Glomerular endothelial cell (primary cell): Measurements from ENCODE around the gene CLOCK. TPM values are rescaled to one million over a fixed set of nuclear protein-coding genes. Genes with fewer than 3 reads are reported as not detected.
A peak's percentile ranks its signal among the peaks of the same experiment; 100 is the strongest.

Source experiments
- DNase-seq: peaks from one replicate; pipeline ENCODE4 v3.0.0-alpha.2; 2011; ENCODE audit warnings: low read depth, low spot score; ENCODE audit errors: extremely low read depth
- total RNA-seq: library from RNA; depleted of rRNA; stranded (reverse); fragments of >200 nt; gene quantifications from 2 replicates; pipeline ENCODE4 v1.2.3, GENCODE V29; 2015

Gene CLOCK
- total RNA-seq, 1 donor from 2014 or later = 23.8 TPM

DNA sequence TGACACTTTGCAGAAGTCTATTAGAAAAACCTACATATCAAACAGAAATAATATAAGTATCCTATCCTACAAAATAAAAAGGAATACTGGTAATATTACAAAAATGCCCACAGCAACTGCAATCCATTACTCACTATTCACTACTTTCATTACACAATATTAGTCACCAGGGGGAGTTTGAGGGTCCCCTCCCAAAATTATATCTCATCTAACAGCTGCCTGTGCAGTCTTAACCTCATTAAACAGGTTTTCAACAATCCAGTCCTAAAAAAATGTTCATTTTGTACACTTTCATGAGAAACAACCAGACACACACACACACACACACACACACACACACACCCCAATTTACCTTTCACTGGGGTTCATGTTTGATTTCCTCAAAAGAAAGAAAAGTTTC is 2.9 kb downstream of the CLOCK start:
- DNase-seq = no peak

GRCh38 chr4:55540271-55540670 is 6.4 kb downstream of the CLOCK start:
- DNase-seq = no peak

GRCh38 chr4:55539658-55540057 is 7.1 kb downstream of the CLOCK start:
- no peak for DNase-seq

GRCh38 chr4:55538531-55538930 is 8.2 kb downstream of the CLOCK start:
- no peak for DNase-seq

DNA sequence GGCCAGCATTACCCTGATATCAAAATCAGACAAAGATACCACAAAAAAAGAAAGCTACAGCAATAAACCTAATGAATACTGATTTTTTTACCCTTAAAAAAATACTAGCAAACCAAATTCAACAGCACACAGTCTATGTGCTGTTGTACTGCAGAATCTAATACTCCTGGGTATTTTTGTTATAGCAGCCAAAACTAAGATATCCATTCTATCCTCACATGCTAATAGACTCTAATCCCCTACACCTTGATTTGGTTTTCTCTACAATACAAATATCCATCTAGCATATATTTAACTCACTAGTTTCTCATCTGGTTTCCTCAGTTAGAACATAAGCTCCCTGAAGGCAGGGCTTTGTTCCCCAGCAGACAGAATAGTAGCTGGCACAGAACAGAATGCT is 12.4 kb downstream of the CLOCK start:
- no peak for DNase-seq

- no peak for DNase-seq
Observed at GRCh38 chr4:55530691-55531090, 16.0 kb downstream of the CLOCK start.

DNA sequence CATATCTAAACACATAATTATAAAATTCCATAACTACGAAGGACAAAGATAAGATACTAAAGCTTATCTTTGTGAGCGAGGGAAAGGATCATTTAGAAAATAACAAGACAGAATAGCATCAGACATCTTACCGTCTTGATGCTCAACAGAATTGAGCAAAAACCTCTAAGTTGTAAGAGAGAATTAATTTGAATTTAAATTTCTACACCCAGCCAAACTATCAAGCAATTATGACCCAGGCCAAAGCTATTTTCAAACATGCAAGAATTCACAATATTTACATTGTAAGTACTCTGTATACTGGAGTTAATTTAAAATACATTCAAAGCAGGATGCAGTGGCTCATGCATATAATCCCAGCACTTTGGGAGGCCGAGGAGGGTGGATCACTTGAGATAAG is 16.5 kb downstream of the CLOCK start:
- no peak for DNase-seq

DNA sequence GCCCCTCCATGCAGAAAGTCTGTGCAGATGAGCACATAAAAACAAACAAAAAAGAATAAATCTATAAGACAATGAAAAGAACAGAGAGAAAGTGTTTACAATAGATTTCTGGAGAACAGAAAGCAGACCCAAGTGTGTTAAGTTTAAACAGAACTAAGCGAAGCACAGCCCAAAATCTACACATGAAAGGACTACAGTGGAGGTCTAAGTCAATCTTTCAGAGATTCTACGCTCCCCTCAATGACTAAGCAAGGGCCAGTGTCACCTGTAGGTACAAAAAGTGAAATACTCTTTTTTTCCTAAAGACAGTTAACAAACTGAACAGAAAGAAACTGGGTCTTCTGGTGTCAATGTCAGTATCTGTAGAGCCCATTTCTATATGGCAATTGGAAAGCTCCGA is 18.2 kb downstream of the CLOCK start:
- no peak for DNase-seq

DNA sequence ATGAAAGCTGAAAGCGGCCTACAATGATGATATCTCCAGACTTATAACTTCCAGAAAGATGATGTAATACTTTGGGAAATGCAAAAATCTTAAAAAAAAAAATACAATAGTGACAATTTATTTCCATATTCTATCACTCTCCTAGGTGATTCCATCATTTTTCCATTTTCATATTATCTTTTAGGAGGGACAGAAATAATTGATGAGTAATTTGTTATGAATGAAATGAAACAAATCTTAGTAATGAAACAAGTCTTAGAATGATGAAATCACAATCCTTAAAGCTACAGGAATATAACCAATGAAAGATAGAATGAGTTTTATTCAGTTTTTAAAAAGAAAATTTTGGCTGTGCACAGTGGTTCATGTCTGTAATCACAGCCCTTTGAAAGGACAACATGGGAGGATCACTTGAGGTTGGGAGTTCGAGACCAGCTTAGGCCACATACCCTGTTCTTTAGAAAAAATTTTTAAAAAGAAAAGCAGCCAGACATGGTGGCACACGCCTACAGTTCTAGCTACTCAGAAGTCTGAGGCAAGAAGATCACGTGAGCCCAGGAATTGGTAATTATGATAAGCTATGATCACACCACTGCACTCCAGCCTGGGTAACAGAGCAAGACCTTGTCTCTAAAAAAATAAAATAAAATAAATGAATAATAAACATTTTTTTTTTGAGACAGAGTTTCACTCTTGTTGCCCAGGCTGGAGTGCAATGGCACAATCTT is 21.7 kb downstream of the CLOCK start:
- DNase-seq = no peak

DNA sequence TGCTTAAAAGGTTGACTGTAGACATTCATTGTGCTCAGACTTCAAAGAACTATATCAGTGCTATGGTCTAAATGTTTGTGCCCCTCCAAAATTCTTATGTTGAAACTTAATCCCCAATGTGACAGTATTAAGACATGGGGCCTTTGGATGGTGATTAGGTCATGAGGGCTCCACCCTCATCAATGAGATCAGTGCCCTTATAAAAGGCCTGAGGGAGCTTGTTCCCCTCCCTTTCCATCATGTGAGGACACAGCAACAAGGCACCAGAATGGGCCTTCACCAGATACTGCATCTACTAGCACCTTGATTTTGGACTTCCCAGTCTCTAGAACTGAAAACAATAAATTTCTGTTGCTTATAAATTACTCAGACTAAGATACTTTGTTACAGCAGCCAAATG is 28.3 kb downstream of the CLOCK start:
- no peak for DNase-seq

DNA sequence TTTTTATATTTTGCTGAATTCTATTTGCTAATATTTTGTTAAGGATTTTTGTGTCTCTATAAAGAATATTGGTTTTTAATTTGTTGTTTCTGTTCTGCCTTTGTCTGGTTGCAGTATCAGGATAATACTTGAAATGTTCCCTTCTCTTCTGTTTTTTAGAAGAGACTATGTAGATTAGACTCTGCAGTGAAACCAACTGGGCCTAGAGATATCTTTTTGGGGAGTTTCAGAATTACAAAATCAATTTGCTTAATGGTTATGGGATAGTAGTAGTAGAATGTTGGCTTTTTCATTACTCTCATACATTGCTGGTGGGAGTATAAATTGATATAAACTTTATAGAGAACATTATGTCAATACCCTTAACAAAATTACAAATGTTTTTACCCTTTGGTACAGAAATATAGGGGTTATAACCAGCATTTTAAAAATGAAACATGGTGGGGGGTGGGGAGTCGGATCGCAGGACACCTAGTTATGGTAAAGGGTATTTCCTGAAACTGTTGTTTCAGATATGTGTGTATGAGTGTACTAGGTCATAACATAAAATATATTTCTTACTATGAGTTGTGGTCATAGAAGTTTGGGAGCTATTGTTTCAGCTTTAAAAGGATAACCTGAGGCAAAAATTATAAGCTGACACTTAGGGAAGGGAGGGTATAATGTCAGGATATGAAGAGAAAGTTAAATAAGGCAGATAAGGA is 29.0 kb downstream of the CLOCK start:
- no peak for DNase-seq

DNA sequence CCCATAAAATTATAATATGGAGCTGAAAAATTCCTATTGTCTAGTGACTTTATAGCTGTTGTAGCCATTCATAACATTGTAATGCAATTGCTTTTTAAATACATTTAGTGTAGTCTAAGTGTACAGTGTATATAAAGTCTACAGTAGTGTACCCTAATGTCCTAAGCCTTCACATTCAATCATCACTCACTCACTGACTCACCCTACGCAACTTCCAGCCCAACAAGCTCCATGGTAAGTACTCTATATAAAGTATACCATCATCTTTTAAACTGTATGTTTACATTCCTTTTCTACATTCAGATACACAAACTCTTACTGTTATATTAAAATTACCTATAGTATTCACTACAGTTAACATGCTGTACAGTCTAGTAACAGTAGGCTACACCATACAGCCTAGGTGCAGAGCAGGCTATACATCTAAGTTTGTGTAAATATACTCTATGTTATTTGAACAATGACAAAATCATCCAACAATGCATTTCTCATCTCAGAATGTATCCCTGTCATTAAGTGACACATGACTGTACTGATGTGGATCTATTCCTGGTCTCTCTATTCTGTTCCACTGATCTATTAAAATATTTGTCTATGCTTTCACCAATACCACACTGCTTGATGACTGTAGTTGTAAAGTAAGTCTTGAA is 33.7 kb downstream of the CLOCK start:
- DNase-seq = no peak

GRCh38 chr4:55512077-55512476 is 34.6 kb downstream of the CLOCK start:
- no peak for DNase-seq

- DNase-seq = no peak
Observed at GRCh38 chr4:55510685-55511084, 36.0 kb downstream of the CLOCK start.

DNA sequence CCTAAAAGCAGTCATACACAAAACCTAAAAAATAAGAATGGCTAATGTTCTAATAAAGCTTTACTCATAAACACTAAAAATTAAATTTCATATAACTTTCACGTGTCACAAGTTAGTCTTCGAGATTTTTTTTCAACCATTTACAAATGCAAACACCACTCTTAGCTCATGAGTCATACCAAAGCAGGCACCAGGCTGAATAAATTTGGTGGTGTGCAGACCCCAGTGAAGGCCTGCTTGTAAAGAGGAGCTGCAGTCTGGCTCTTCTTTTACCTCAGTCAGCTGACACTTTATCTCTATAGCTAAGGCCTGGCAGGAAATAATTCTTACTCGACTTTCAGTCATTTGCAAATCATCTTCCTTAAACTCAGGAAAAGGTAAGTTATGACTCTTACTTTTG is 37.4 kb downstream of the CLOCK start:
- DNase-seq = no peak

DNA sequence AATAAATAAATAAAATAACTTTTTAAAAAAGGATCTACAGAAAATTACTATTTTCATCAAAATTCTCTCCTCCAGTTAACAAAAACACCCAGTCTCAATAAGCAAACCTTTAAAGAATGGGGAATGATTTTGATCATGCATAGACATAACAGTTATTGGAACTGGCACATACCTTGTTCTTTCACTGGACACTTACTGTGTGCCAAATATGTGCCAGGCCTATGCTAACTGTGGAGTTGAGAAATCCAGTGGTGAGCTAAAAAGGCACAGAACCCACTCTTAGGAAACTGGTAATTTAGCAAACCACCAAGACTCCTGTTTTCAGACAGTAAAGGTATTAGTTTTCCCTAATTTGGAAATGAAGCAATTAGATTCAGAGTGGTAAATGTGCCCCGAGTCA is 39.1 kb downstream of the CLOCK start:
- no peak for DNase-seq

DNA sequence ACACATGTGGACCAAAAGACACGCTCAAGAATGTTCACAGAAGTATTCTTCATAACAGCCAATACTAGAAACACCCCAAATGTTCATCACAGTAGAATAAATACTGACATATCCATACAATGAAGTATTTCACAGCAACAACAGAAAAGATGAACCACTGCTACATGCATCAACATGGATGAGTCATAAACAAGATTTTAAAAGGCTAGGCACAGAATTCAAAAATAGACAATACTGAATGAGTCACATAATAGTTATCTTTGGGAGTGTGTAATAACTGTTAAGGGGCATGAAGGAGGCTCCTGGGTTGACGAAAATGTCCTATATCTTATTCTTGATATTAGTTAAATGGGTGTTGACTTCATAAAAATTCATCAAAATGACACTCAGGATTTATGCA is 43.5 kb downstream of the CLOCK start:
- peak; percentile 2 for DNase-seq

DNA sequence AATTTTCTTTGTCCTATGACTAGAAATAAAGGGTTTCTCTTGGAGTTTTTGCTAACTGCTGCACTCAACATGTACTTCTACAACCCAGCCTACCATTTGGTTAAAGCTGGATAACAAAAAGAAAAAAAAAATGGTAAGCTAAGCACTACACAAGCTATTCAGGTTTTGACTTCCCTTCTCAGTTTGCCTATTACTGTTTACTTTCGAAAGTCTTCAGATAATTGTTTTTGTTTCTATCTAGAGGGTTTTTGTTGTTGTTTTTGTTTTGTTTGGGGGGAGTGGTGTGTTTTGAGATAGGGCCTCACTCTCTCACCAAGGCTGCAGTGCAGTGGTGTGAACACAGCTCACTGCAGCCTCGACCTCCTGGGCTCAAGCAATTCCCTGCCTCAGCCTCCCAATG is 46.6 kb downstream of the CLOCK start:
- no peak for DNase-seq

- no peak for DNase-seq
Observed at GRCh38 chr4:55499495-55499894, 47.2 kb downstream of the CLOCK start.

DNA sequence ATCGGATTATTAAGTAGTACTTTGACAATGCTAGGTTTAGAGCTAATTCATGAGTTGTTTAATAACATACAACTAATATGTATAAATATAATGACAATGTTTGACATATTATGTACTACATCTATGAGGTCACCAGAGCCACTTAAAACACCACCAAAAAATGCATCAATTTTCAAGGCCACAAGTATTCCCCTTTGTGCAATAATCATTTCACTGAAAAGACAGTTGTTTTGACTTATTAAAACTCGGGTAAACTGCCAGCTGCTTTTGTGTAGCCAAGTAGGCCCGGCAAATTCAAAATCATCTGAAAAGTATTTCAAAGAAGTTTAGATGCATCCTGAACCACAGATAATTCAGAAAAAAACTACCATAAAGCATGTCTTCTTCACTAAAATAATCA is 48.7 kb downstream of the CLOCK start:
- DNase-seq = no peak

DNA sequence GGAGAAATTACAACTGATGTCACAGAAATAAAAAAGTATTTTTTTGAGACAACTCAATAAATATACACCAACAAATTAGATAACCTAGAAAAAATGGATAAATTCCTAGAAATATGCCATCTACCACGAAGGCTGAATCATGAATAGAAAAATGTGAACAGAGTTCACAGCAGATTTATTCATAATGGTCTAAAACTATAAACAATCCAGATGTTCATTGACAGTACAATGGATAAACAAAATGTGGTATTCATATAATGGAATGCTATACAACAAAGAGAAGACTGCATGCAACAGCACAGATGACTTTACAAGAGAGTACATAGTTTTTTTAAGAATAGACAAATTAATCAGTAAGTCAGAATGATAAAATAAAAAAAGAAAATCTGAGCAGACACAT is 55.2 kb downstream of the CLOCK start:
- no peak for DNase-seq

- DNase-seq = no peak
Observed at GRCh38 chr4:55488716-55489115, 58.0 kb downstream of the CLOCK start.
